GM08714 (cell line): ENCODE results near the gene SRSF5.
"Not testable (repeated sequence)": the region's sequence is repeated elsewhere in the genome, so short reads cannot be mapped to it uniquely, and the experiment has no call there.

Source experiments
- H3K4me3 ChIP-seq: fragments of 200-500 bp; sonication (Bioruptor generic); 2 replicates; pipeline ENCODE4 v1.5.1; 2014; ENCODE audit warnings: mild to moderate bottlenecking, low read length, inconsistent platforms
- ZNF274 ChIP-seq: IDR thresholded peaks from 2 replicates; pipeline ENCODE4 v1.6.1; 2012; ENCODE audit warnings: mild to moderate bottlenecking, low read depth, low read length

Gene SRSF5

DNA sequence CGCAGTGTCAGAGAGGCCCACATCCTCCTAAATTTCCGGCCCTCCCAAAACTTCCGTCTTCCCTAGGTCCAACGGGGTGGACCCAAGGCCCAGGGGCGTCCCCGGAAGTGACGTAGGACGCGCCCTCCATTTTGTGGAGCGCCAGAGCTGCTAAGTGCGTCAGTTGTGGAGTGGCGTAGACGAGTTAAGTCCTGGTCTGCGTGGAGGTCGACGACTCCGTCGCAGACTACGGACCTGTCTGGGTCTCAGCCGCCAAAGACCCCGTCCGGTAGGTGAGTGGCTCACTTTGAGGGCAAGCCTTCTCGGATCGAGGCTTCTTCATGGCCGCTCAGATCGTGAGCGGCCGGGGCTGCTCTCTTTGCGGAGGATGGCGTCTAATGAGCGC lies at the start of gene SRSF5:
Gene SRSF5 (plus strand): TSS at position 159 of the 385 bp plus-strand sequence. CDS start 1,015 bp downstream, outside the sequence.
- no peak for TF ChIP-seq ZNF274
- H3K4me3 ChIP-seq, result peak within 1 kb of the TSS; percentile 87

DNA sequence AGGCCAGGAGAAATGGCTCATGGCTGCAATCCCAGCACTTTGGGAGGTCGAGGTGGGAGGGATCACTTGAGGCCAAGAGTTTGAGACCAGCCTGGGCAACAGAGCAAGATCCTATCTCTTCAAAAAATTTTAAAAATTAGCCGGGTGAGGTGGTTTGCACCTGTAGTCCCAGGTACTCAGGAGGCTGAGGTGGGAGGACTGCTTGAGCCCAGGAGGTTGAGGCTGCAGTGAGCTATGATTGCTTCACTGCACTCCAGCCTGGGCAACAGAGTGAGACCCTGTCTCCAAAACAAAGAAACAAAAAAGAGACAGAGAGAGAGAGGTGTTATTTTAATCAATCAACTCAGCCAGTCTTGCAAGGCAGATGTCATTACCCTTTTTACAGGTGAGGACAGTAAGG lies 48.3 kb upstream of the SRSF5 start:
- not testable (repeated sequence) for H3K4me3 ChIP-seq

DNA sequence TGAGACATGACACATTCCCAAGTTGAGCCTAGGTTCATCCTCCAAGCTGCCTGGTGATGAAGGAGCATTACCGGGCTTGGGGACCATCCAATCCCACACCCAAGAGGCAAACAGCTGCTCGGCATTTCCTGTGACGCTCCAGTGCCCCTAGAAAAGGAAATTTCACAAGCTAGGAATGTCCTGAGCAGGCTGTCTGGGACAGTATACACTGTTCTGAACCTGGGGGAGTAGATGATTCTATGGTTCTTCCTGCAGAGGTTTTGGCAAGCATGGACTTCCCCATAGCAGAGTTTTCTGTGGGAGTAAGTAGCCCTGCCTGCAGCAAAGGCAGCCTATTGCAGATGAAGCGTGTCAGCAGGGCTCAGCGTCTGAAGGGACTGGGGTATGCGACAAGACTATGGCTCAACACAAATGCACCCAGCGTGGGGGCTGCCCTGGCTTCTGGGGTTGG lies 47.4 kb upstream of the SRSF5 start:
- no peak for TF ChIP-seq ZNF274
- H3K4me3 ChIP-seq, result no peak overlapping the region

DNA sequence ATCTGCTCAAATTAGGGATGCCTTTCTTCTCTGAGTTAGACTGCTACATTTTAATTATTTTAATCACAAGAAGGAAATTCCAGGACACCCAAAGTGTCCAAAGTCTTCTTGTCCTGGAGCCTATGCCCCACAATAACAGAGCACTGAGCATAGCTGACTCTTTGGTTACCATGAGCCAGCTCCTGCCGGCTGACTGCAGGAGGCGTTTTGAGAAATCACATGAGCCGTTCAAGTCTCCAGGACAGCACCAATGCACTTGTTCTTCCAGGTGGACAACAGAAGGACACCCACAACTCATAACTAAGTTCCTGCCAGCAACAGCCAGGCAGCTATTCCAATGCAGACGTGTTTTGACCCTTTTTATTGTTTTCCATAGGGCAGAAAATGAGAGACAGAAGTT lies 46.0 kb upstream of the SRSF5 start:
- no peak for TF ChIP-seq ZNF274
- H3K4me3 ChIP-seq, result no peak overlapping the region

DNA sequence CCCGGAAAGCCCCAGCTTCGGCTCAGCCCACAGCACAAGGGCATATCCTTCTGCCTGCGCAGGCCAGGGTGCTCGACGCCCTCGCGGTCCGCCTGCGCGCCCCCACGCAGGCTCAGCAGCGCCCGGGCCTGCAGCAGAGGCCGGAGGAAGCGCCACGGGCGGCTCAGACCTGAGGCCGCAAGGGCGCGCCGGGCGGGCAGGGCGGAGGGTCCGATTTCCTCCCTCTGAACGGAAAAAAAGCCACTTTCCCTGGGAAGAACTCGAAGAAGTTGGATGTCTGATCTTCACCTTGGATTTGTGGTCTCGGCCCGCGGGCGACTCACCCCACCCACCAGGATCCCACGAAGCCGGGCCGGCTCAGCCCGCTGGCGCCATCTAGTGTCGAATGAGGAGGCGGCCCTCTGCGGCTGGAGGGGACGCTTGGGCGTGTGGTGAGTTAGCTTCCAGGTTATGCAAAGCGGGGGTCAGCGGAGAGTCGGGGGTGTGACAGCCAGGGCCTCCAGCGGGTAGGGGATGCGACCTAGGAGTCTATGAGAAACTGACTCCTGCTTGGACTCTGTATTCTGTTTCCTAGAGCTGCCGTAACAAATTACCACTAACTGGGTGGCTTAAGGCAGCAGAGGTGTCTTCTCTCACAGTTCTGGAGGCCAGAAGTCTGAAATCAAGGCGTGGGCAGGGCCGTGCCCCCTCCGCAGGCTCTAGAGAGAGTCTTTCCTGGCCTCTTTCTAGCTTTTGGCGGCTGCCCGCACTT lies 40.0 kb upstream of the SRSF5 start:
- no peak for TF ChIP-seq ZNF274
- peak overlapping the region; percentile 31; the same call in 1 of the 2 replicates for H3K4me3 ChIP-seq

DNA sequence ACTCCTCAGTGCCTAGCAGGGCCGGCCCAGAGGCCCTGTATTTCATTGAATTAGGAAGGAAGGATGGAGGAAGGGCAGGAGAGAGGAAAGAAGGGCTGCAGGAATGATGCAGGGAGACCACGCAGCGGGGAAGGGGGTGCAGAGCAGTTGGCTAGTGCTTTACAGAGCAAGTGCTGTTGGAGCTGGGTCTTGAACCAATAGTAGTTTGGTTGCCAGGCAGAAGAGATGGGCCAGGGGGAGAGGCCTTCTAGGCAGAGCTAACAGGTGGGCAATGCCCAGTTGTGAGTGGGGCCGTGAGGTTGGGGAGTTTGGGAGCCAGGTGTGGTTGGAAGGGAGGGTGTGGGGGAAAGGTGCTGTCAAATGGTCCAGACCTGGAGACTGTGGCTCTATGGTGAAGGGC lies 39.1 kb upstream of the SRSF5 start:
- no peak overlapping the region for H3K4me3 ChIP-seq
- TF ChIP-seq ZNF274, result no peak

DNA sequence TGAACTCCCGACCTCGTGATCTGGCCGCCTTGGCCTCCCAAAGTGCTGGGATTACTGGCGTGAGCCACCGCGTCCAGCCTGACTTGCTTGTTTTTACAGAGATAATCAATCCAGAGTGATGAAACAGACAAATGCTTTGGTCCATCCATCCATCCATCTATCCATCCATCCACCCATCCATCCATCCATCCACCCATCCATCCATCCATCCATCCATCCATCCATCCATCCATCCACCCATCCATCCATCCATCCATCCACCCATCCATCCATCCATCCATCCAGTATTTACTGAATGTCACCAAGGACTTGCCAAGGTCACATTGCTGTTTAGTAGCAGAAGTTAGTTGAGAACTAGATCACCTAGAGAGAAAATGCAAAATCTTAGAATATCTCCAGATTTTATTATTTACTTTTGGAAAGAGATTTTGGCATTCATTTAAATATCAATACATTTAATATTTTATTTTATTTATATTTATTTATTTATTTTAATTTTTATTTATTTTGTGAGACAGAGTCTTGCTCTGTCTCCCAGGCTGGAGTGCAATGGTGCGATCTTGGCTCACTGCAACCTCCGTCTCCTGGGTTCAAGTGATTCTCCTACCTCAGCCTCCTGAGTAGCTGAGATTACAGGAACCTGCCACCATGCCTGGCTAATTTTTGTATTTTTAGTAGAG lies 34.9 kb upstream of the SRSF5 start:
- H3K4me3 ChIP-seq, result not testable (repeated sequence)

GRCh38 chr14:69736405-69736804 lies 30.5 kb upstream of the SRSF5 start:
- not testable (repeated sequence) for H3K4me3 ChIP-seq

DNA sequence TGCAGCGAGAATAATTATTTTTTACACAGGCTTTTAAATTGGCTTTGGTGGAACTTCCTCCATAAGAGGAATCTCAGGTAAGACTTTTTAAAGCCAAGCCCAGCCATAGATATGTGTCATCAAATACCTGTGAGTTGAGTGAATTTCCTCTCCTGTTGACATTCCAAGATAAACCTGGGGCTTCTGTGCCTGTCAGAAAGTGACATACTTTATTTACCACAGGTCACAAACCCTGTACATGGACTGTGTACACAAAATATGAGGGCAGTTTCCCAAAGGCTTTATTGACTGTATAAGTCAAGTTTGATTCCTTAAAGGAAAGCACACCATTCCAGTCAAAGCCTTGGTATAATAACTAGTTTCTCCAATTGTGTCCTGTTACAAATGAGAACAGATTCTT lies 25.9 kb upstream of the SRSF5 start:
- H3K4me3 ChIP-seq, result no peak overlapping the region
- TF ChIP-seq ZNF274, result no peak

DNA sequence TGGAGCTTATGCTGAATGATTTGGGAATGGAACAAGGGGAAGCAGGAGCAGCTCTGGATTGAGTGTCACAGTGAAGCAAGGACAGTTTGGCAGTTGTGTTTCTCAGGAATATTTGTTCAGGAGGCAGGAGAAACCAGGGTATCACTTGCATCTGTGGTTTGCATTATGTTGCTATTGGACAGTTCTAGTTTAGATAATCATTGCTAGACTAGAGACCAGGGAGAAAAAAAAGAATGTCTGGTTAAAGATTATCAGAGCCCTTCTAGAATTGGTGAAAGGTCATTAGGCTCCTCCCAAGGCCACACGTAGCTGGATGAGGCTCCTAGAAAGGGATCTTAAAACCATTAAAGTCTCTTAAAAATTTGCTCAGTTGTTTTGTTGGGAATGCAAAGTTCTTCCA lies 17.0 kb upstream of the SRSF5 start:
- H3K4me3 ChIP-seq, result no peak overlapping the region; the same call in 1 of the 2 replicates
- no peak for TF ChIP-seq ZNF274

DNA sequence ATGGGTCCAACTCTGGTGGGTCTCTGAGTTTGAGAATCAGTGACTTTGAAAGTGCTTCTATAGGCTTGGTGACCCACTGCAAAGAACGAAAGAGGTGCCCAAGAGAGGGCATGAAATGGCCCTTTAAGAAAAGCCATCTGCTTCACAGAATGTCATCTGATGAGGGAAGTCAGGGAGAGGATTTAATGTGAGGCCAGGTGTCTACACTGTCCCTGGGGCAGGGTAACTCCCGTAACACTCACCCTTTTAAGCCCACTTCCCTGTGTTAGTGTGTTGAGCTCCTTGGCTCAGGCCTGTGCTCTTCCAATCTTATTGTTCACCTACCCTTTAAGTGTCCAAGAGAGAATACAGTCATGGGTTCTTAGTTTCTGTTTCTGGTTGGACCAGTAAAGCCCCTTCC lies 16.4 kb upstream of the SRSF5 start:
- no peak for TF ChIP-seq ZNF274
- no peak overlapping the region for H3K4me3 ChIP-seq

DNA sequence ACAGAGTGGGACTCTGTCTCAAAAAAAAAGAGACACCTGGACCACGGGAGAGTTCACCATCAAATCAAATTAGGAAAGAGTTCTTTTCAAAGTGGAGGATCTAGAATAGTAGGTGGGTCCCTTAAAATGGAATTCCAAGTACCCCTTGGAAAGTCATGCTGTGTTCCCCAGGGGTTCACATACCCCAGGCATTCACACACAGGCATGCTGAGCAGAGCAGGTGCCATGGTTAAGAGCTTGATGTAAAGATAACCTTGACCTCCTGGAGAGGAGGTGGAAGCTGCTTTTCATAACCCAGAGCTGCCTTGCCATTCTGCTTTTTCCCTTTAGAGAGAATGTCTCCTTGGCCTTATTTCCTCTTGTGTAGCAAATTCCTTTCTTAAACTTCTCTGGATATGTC lies 14.2 kb upstream of the SRSF5 start:
- no peak for TF ChIP-seq ZNF274
- H3K4me3 ChIP-seq, result no peak overlapping the region

DNA sequence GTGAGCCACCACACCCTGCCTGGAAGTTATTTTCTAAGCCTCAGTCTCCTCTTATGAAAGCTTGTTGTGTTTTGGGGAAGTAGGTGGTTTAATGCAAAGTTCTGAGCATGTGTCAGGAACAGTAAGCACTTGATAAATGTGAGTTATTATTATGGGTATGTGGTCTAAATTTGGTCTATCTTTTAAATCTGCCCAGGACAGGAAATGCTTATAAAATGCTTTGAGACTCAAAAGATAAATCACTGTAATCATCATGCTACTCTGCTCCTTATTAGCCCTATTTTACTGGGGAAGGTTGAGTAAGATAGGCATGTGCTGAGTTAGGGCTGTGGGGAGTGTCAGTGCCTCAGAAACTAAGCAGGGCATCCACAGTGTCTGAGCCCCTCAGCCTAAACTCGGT lies 13.1 kb upstream of the SRSF5 start:
- TF ChIP-seq ZNF274, result no peak
- H3K4me3 ChIP-seq, result no peak overlapping the region

DNA sequence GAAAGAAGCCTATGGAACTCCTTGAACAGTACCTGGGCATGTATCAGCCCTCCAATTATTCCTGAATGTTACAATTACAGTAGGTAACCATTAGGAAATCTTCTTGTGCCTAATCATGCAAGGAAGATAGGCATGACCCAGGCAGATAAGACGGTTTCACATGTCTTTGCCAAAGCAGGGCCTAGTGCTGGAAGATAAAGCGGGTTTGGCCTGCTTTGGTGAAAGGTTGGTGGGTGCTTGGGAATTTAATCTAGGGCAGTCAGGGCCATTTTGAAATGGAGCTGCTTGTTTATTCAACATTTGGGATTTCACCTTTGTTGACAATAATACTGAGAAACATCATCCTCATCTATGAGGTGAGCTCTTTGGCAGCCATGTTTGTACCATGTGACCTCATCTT lies 12.5 kb upstream of the SRSF5 start:
- no peak overlapping the region for H3K4me3 ChIP-seq
- no peak for TF ChIP-seq ZNF274

DNA sequence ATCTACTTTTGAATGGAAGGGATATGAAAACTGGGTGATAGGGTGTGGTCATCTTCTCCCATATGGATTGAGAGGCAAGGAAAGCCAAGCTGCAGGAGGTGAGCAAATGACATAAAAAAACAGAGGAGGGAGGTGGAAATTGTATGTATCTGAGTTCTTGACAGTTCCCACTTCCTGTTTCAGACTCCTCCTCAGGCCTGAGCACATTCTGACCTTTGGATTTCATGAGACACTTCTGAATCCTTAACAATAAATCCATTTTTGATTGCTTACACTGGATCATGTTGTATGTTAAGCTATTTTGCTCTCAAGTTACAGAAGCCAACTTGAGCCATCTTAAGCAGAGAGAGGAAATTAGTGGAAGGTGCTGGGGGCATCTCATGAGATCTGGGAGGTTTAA lies 11.6 kb upstream of the SRSF5 start:
- no peak overlapping the region for H3K4me3 ChIP-seq
- no peak for TF ChIP-seq ZNF274

DNA sequence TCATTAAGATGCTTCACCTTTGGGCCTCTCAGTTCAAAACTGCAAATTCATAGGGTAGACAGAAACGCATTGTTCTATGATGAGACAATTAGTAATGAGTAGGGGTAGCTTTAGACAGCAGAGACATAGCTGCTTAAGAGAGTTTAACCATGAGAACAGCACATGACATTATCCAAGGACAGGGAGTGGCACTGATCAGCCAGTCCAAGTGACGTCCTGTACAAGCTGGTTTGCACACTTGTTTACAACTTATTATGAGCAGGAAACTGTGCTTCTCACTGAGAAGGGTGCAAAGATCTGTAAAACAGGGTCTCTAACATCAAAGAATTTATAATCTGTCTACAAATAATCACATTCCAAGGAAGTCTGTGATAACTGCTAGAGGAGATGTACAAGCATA lies 11.2 kb upstream of the SRSF5 start:
- TF ChIP-seq ZNF274, result no peak
- no peak overlapping the region for H3K4me3 ChIP-seq
